Right cardiac atrium (tissue), 5 donors: Measurements from ENCODE around the gene TSPAN4. TPM values are rescaled to one million over a fixed set of nuclear protein-coding genes. Genes with fewer than 3 reads are reported as not detected.

ENCODE experiments used
- ATAC-seq, 2 donors: fragments of 200-7000 bp; cut with Tn5 transposase; one replicate each; pipeline versions ENCODE4 v1.8.0 to v1.9.1; 2020; ENCODE audit warnings: moderate library complexity in 2 of 2, mild to moderate bottlenecking in 1 of 2
- DNase-seq, 3 donors: peaks; one replicate each; pipeline ENCODE4 v3.0.0-alpha.2; 2020
- H3K27ac ChIP-seq: one replicate; pipeline ENCODE4 v1.5.1; 2013; ENCODE audit warnings: mild to moderate bottlenecking, low read length, control low read depth, moderate library complexity
- H3K27me3 ChIP-seq: one replicate; pipeline ENCODE4 v1.6.1; 2013; ENCODE audit not compliant: control insufficient read depth, insufficient read depth
- H3K4me1 ChIP-seq: one replicate; pipeline ENCODE4 v1.6.1; 2013; ENCODE audit warnings: low read length; ENCODE audit not compliant: control insufficient read depth, insufficient read depth
- H3K4me3 ChIP-seq: one replicate; pipeline ENCODE4 v1.5.1; 2013; ENCODE audit warnings: low read length, control low read depth
- H3K9me3 ChIP-seq: one replicate; pipeline ENCODE4 v1.6.1; 2013; ENCODE audit warnings: low read length; ENCODE audit not compliant: control insufficient read depth
- WGBS: extraction: QIAGEN DNeasy Blood & Tissue Kit; methylation state at CpG from one replicate; pipeline ENCODE4 v1.1.7; 2013; 5-methylcytosine and 5-hydroxymethylcytosine counted together
- intact Hi-C, 4 donors: fragments of 100-400 bp; cut with DNase I; formaldehyde crosslinking; loops; one replicate each; pipeline versions ENCODE4 v1.11.0 to v1.14.0; 2022 to 2023
- polyA plus RNA-seq: library from polyadenylated mRNA; stranded (reverse); fragments of 200-250 nt; gene quantifications from one replicate; pipeline ENCODE4 v1.2.3, GENCODE V29; 2013
- total RNA-seq, 4 donors: library from RNA; stranded (reverse); fragmentation: NEBNext Ultra II Directional; extraction: Animal tissue kit (Norgen Biotek cat#: 25700); gene quantifications; one replicate each; pipeline ENCODE4 v1.2.1, GENCODE V29; 2021
- donor health status: healthy with polysubstance abuse.
- donor health status: DM: no; HTN: yes; CAD: no.
- donor health status: DM: no; HTN: no; CAD: no.
- donor health status: DM: no; HTN: yes; CAD: no; lungs with severe emphysema.
- donor health status: DM: yes; HTN: yes; CAD: no.

The TSPAN4 gene
- total and polyA plus RNA-seq, 5 donors = 36.6 to 45.1 (median 40.7) TPM

DNA sequence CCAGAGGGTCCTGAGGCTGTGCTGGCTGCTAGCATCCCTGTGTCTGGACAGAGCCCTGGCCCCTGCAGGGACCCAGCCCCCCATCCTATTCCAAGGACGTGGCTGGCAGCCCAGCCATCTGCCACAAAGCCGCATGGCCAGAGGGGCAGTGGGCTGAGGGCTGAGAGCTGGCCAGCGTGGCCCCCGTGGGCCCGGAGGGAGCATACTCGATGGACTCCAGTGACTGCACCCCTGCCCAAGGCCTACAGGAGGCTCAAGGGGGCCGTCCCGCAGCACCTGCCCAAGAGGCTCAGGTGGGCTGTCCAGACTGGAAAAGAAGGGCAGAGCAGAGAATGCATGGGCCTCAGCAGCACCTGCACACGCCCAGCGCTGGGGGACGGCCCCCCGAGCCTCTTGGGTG, 13.1 kb downstream of the TSPAN4 start:
- Histone ChIP-seq H3K4me1 (no peaks in the 10 kb centered on the region), H3K4me3 (no peak overlapping the region), H3K27me3 (no peaks in the 10 kb centered on the region), H3K27ac (no peak overlapping the region), H3K9me3 (no peaks in the 10 kb centered on the region)
- DNase-seq = no peak
- ATAC-seq = no peak
- intact Hi-C loops = loop anchor here in 1 of 4 donors (10.0 kb wide), 1 partner anchor 199 kb away; no protein-coding TSS in a partner anchor
- 89% methylated on average over 12 of the region's 12 CpGs for WGBS

DNA sequence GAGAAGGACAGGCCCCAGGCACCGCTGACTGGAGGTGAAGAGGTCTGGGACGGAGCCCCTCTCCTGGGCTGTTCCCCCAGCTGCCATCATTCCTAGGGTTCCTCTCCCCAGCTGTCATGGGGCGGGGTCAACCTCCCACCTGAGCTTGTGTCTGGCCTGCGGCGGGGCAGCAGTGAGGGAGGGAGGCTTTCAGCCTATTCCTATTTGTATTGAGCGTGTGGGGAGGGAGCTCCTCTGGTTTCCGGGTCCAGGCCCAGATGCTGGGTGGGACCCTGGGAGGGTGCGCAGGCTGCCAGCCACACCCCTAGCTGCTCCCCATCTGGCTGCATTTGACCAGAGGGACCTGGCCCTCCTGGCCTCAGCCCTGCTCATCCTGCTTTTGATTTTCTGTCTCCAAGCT, 13.7 kb downstream of the TSPAN4 start:
- DNase-seq = no peak
- WGBS = 70% methylated on average over 8 of the region's 8 CpGs
- no peaks in the 10 kb centered on the region for H3K4me1 ChIP-seq
- intact Hi-C loops = loop anchor here in 1 of 4 donors (10.0 kb wide), 1 partner anchor 198 kb away; no protein-coding TSS in a partner anchor
- no peak overlapping the region for H3K4me3 ChIP-seq
- H3K27ac ChIP-seq = no peak overlapping the region
- no peaks in the 10 kb centered on the region for H3K9me3 ChIP-seq
- ATAC-seq = no peak
- no peaks in the 10 kb centered on the region for H3K27me3 ChIP-seq

DNA sequence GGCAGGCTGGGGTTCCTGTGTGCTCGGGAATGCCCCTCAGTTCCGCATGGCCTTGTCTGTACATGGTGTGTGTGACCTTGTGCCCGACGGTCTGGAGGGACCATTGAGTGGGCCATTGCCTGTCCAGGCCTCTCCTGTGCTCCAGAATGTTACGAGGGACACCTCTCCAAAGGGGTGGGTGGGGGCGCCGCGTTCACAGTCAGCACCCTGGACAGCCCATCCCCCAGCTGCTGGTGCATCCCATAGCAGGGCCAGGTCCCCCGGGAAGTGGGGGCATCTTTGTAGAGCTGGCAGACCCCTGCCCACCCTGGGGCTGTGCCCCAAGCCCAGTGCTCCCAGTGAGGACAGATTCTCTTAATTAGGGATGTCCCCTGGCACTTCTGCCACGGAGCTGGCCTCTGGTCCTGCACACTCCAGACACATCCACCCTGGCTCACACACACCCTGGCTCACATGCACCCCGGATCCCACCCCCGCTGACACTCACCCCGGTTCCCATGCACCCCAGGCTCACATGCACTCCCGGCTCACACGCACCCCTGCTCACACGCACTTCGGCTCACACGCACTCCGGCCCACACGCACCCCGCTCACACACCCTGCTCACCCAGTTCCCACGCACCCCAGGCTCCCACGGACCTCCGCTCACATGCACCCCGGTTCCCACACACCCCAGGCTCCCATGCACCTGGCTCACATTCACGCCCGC, 15.6 kb downstream of the TSPAN4 start:
- DNase-seq (no peak), ATAC-seq (no peak)
- Histone ChIP-seq H3K27me3 (no peaks in the 10 kb centered on the region), H3K9me3 (no peaks in the 10 kb centered on the region), H3K4me1 (peaks cover 2% of the 10 kb centered on the region), H3K27ac (no peak overlapping the region), H3K4me3 (no peak overlapping the region)
- intact Hi-C loops = loop anchor here in 1 of 4 donors (10.0 kb wide), 1 partner anchor 197 kb away; no protein-coding TSS in a partner anchor
- 86% methylated on average over 27 of the region's 27 CpGs for WGBS

DNA sequence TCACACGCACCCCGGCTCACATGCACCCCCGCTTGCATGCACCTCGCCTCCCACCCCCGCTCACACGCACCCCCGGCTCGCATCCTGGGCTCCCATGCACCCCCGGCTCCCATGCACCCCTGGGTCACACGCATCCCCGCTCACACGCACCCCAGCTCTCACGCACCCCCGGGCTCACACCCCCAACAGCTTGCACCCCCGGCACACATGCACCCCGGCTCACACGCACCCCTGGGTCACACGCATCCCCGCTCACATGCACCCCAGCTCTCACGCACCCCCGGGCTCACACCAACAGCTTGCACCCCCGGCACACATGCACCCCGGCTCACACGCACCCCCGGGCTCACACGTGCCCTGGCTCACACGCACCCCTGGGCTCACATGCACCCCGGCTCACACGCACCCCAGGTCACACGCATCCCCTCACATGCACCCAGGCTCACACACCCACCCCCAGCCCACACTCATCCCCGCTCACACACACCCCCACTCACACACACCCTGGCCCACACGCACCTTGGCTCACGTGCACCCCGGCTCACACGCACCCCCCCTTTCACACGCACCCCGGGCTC, 16.2 kb downstream of the TSPAN4 start:
- intact Hi-C loops = loop anchor here in 1 of 4 donors (10.0 kb wide), 1 partner anchor 196 kb away; no protein-coding TSS in a partner anchor
- Histone ChIP-seq H3K4me3 (no peak overlapping the region), H3K4me1 (peaks cover 2% of the 10 kb centered on the region), H3K27ac (no peak overlapping the region), H3K27me3 (no peaks in the 10 kb centered on the region), H3K9me3 (no peaks in the 10 kb centered on the region)
- WGBS = 87% methylated on average over 36 of the region's 37 CpGs
- no peak for ATAC-seq
- peak in 2 of 3 donors; percentile 56 to 67 for DNase-seq

DNA sequence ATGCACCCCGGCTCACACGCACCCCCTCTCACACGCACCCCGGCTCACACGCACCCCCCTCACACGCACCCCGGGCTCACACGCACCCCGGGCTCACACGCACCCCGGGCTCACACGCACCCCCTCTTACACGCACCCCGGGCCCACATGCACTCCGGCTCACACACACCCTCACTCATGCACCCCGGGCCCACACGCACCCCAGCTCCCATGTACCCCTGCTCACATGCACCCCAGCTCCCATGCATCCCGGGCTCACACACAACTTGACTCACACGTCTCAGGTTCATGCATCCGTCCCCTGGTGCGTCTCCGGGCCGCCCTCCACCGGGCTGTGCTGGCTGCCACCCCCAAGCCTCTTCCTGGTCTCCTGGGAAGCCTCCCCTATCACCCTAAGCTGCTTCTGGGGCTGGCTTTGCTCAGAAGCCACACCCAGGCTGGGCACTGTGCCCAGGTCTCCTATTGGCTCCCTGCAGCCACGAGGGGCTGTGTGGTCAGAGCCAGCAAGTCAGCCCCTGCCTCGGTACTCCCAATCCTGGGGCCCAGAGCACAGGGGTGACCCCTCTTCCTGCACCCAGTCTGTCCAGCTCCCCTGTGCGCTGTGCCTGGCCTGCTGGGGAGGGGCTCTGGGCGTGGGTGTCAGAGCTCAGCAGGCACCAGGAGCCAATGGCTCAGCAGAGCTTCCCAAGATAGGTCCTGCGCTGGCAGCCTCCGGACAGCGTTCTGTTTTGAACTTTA, 16.9 kb downstream of the TSPAN4 start:
- Histone ChIP-seq H3K4me1 (peaks cover 2% of the 10 kb centered on the region), H3K9me3 (no peaks in the 10 kb centered on the region), H3K27me3 (no peaks in the 10 kb centered on the region), H3K27ac (peak overlapping the region; percentile 1), H3K4me3 (no peak overlapping the region)
- 49% methylated on average over 30 of the region's 31 CpGs for WGBS
- DNase-seq (peak; percentile 89 to 96 (median 94)), ATAC-seq (peak; percentile 62 to 74)
- intact Hi-C loops = loop anchor here in 1 of 4 donors (10.0 kb wide), 1 partner anchor 195 kb away; no protein-coding TSS in a partner anchor

DNA sequence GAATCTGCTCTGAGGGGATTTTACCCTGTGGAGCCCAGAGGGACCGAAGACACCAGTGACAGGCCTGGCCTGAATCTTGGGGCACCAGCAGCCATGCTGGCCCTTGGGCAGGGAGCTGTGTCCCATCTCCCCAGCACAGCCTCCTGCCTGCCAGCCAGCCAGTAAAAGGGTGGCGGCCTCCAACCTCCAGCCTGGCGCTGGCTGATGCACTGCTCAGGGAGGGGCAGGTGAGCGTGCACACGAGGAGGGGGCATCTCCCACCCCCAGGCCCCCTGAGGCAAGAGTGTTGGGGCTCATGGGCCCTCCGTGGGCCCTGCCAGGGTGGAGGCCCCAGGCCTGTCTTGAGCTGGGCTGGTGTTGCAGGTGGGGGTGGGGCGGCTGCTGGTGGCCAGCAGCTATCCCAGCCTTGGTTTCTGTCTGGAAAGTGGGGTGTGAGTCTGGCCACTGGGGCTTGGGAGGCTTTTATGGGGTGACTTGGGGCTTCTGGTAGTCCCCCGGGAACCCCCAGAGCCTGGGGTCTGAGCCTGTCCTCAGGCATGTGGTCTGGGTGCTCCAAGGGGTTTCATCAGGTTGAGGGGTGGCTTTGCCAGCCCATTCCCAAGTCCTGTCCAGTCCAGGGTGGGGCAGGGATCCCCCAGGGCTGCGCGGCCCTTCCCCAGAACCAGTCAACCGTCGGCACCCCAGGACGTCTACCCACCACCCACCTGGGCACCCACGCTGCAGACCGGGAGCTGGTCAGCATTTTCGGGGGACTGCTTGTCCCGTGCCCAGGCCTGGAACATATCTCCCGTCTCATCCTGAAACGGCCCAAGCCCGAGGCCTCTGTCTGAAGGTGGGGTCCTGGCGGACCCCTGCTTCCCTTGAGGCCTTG, 17.8 kb downstream of the TSPAN4 start:
- H3K27me3 ChIP-seq = no peaks in the 10 kb centered on the region
- H3K9me3 ChIP-seq = no peaks in the 10 kb centered on the region
- H3K4me1 ChIP-seq = peaks cover 2% of the 10 kb centered on the region
- 81% methylated on average over 21 of the region's 21 CpGs for WGBS
- ATAC-seq (peak in 1 of 2 donors; percentile 0), DNase-seq (peak in 1 of 3 donors; percentile 16)
- no peak overlapping the region for H3K27ac ChIP-seq
- intact Hi-C loops = no loop called here
- no peak overlapping the region for H3K4me3 ChIP-seq

DNA sequence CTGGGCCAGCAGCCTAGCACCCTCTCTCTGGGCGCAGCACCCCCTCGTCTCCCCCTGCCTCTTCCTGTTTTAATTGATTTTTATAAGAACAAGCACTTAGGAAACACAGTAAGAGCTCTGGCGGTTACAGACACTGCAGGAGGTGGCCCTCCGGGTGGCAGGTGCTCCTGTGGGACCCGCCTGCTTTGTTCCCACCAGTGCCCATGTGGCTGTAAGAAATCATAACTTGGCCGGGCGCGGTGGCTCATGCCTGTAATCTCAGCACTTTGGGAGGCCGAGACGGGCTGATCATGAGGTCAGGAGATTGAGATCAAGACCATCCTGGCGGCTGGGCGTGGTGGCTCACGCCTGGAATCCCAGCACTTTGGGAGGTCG, 18.4 kb downstream of the TSPAN4 start:
- DNase-seq (no peak), ATAC-seq (no peak)
- Histone ChIP-seq H3K9me3 (no peaks in the 10 kb centered on the region), H3K4me1 (peaks cover 2% of the 10 kb centered on the region), H3K4me3 (no peak overlapping the region), H3K27ac (no peak overlapping the region), H3K27me3 (no peaks in the 10 kb centered on the region)
- WGBS = 92% methylated on average over 14 of the region's 14 CpGs
- intact Hi-C loops = no loop called here

DNA sequence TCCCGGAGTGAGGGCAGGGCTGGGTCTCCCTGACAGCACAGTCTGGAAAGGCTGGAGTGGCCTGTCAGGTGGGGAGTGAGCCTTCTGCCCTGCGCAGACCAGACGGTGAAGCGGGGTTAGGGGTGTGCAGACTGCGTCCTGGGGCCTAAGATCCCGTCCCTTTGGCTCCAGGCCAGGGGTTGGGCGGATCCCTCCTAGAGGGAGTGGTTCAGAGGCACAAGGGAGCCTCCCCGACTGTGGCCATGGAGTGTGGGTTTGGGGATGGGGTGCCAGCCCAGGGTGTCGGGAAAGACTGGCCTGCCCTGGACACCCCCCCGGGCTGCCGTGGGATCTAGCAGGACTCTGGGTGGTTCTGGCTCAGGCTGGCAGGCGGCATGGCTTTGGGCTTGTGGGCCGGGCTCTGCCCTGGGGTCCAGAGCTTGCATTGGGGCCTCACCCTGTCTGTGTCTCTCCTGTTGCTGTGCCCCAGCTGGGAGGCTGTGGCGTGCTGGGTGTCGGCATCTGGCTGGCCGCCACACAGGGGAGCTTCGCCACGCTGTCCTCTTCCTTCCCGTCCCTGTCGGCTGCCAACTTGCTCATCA, 19.5 kb downstream of the TSPAN4 start:
- peak; percentile 71 to 88 (median 87) for DNase-seq

DNA sequence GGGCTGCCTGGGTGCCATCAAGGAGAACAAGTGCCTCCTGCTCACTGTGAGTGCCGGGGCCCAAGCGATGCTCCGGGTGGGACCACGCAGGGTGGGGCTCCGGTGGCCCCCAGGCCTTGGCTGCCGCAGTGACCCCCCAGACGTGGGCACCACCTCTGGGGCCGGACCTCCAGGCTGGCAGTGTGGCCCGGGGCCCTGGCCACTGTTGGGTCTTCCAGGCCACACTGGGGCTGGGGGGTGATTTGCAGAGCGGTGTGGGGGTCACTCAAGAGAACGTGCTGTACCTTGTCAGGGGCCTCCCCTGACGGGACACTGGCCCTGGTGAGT, 20.0 kb downstream of the TSPAN4 start:
- no peaks in the 10 kb centered on the region for H3K27me3 ChIP-seq
- H3K4me1 ChIP-seq = peaks cover 2% of the 10 kb centered on the region
- no peak overlapping the region for H3K27ac ChIP-seq
- no peaks in the 10 kb centered on the region for H3K9me3 ChIP-seq
- 75% methylated on average over 12 of the region's 12 CpGs for WGBS
- ATAC-seq = no peak
- peak in 1 of 3 donors; percentile 29 for DNase-seq
- intact Hi-C loops = no loop called here
- H3K4me3 ChIP-seq = no peak overlapping the region

More for the DNA sequence above, 19.5 kb downstream of the TSPAN4 start:
- no peak overlapping the region for H3K4me3 ChIP-seq
- no peak overlapping the region for H3K27ac ChIP-seq
- WGBS = 45% methylated on average over 20 of the region's 20 CpGs
- peak; percentile 2 to 19 for ATAC-seq
- no peaks in the 10 kb centered on the region for H3K9me3 ChIP-seq
- peaks cover 2% of the 10 kb centered on the region for H3K4me1 ChIP-seq
- intact Hi-C loops = no loop called here
- H3K27me3 ChIP-seq = no peaks in the 10 kb centered on the region
